ENCODE measurements around the gene MAGED2.

DNA sequence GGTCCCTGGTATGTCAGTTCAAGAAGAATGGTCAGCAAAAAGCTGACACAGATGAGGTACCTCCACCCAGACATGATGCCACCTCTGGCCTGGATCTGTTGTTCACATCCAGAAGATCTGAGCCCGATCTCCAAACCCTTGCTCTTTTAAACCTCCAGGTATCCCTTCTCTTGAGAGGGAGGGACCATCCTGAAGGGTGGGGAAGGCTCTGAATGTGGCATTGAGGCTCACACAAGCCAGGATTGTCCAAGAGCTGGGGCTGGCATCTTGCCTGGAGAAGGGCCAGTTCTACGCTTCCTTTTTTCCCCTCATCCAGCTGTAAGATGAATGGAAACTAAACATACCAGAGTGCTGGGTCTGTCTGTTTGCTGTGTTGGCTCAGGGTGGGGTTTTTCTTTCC is 9.4 kb upstream of the MAGED2 start, which contains the start of gene ITIH6:
- TF ChIP-seq POLR2A (IDR thresholded peaks at IDR 0.05) (no peak), CTCF (IDR thresholded peaks at IDR 0.05) (no peak)
